ENCODE data around the gene RUNDC1.
"Not testable (repeated sequence)": the region's sequence is repeated elsewhere in the genome, so short reads cannot be mapped to it uniquely, and the experiment has no call there.

The RUNDC1 gene

GRCh38 chr17:42992872-42993271 is 12.5 kb downstream of the RUNDC1 start:
- DNase-seq = no peak

DNA sequence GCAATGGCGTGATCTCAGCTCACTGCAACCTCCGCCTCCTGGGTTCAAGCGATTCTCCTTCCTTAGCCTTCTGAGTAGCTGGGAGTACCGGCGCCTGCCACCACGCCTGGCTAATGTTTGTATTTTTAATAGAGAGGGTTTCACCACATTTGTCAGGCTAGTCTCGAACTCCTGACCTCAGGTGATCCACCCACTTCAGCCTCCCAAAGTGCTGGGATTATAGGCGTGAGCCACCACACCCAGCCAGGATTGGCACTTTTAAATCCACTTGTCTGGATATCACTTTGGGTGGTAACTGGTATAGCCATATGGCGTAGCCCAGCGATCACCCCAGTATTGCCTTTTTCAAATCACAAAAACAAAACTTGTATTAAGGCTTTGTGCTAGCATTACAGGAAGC is 13.5 kb downstream of the RUNDC1 start:
- not testable (repeated sequence) for DNase-seq

- DNase-seq = no peak
These were observed 17.1 kb downstream of the RUNDC1 start for GRCh38 chr17:42997390-42997983.

DNA sequence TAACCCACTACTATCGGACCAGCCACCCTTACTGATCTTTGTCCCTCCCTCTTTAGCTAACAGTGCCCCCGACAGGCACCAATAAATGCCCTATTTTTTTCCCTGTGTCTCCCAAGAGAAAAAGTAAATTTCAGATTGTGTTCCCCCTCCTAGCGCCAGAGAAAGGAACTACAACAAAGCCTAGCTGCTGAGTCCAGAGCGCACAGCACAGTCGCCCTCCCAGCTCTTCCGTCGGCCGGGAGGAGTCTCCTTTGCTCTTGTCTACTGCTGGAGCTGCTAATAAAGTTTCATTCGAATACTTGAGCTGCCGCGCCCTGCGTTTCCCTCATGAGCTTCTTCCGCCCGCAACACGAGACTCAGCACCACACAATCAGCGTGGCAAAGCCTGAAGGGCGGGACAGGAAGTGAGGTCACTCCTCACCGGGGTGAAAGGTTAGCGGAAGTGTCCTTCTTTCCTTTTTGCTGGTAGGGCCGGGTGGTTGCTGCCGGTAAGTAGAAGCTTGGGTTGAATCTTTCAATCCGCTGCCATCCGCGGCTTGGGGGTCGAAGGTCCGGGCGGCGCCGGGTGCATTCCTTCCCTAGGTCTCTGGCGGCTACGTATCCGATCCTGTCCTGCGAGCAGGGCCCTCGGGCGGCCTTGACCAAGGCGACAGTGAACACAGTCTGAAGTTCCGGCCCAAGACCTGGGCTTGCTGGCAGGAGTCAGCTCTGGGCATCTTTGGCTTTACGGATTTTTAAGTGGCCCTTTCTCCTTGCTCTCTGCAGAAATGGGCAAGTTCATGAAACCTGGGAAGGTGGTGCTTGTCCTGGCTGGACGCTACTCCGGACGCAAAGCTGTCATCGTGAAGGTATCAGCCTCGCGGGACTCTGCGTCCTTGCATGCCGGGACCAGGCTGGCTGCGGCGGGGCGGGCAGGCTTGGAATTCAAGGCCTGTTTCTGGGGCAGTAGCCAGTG is 17.9 kb downstream of the RUNDC1 start, which contains the start of gene RPL27:
TSS of gene RPL27 (plus strand) at position 436 of the 955 bp plus-strand sequence. CDS start at position 768, 332 bp downstream.
- peak; percentile 89 to 97 for DNase-seq

- DNase-seq = no peak
These were observed 18.7 kb downstream of the RUNDC1 start for GRCh38 chr17:42999003-42999525.

DNA sequence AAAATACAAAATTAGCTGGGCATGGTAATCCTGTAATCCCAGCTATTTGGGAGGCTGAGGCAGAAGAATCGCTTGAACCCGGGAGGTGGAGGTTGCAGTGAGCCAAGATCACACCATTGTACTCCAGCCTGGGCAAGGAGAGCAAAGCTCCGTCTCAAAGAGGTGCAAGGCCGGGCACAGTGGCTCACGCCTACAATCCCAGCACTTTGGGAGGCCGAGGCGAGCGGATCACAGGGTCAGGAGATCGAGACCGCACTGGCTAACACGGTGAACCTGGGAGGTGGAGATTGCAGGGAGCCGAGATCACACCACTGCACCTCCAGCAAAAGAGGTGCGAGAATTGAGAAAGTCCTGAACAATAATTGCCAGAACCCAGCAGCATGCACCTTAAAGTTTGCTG is 20.5 kb downstream of the RUNDC1 start:
- not testable (repeated sequence) for DNase-seq

DNA sequence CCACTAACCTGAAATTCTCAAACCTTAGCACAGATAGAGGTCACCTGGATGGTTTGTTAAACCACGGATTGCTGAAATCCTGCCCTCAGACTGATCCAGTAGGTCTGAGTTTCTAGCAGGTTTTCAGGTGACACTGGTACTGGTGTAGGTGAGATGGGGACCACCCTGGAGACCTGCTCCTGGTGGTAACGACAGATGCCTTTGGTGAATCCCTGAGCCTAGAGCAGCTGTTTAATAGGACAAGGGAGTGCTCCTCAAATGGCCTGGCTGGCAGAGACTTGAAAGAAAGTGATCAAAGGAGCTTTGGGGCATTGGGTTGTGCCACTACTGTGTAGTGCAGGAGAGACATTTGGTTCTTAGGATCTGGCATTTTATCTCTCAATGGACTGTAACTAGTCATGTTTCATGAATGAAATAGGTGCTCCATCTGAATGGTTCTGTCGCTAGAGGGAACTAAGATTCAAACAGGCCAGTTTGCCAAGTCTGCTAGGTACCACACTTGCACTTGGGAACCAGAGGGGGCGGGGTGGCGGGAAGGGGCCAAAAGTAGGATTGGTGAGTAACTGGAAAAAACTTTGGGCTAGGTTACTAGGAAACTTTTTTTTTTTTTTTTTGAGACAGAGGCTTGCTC is 23.3 kb downstream of the RUNDC1 start:
- no peak for DNase-seq

- no peak for DNase-seq
These were observed 26.5 kb downstream of the RUNDC1 start, which contains the start of gene IFI35 for GRCh38 chr17:43006639-43007551. Gene IFI35, plus strand, starts transcription at chr17:43006784. Its CDS starts 164 bp downstream, at chr17:43006948.

DNA sequence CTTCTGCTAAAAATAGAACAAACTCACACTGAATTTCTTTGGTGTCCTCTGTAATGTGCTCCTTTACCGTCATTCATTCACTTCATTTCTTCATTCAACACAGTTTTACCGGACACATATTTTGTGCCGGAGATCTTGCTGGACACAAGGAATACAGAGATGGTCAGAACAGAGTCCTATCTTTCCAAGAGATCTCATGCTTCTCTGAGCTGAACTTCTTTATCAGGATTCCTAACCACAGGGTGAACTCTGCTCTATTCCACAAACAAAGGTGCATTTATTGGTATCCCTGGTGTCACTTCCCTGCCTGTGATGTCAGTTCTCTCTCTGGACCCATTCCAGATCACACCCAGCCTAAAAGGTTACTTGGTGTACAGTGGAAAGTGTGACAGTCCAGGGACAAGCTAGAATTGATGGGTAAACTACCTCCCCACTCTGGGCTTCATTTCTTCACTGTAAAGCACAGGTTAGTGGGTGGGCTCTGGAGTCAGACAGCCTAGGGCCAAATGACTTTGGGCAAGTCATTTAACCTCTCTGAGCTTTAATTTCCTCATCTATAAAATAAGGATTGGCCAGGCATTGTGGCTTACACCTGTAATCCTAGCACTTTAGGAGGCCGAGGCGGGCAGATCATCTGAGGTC is 30.4 kb downstream of the RUNDC1 start:
- no peak for DNase-seq

GRCh38 chr17:43011728-43012472 is 31.5 kb downstream of the RUNDC1 start:
- DNase-seq = no peak

DNA sequence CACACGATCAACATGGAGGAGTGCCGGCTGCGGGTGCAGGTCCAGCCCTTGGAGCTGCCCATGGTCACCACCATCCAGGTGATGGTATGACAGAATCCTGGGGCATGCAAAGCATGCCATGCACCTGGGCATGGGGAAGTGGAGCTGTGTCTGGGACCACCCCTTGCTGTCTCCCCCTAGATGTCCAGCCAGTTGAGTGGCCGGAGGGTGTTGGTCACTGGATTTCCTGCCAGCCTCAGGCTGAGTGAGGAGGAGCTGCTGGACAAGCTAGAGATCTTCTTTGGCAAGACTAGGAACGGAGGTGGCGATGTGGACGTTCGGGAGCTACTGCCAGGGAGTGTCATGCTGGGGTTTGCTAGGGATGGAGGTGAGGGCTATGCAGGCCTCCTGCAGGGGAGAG is 32.9 kb downstream of the RUNDC1 start:
- DNase-seq = no peak

GRCh38 chr17:43014020-43014648 is 33.8 kb downstream of the RUNDC1 start:
- no peak for DNase-seq

GRCh38 chr17:43014649-43015542 is 34.5 kb downstream of the RUNDC1 start:
- DNase-seq = no peak

- no peak for DNase-seq
These were observed 35.2 kb downstream of the RUNDC1 start for GRCh38 chr17:43015579-43015978.

- no peak for DNase-seq
These were observed 35.9 kb downstream of the RUNDC1 start for GRCh38 chr17:43016216-43016615.

GRCh38 chr17:43018008-43018853 is 37.9 kb downstream of the RUNDC1 start:
- no peak for DNase-seq

DNA sequence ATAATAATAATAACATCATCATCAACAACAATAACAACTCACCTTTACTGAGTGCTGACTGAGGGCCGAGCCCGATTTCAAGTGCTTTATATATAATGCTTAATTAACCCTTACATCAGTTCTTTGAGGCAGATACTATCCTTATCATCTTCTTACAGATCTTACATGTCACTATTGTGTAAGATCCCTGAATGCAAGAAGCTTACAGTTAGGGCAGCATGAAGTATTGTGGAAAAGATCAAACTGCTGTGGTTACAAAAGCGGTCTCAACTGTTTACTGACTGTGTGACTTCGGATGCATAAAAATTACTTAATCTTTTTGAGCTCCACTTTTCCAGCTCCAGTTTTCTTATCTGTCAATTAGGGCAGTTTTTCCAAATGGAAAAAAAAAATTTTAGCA is 38.6 kb downstream of the RUNDC1 start:
- no peak for DNase-seq

DNA sequence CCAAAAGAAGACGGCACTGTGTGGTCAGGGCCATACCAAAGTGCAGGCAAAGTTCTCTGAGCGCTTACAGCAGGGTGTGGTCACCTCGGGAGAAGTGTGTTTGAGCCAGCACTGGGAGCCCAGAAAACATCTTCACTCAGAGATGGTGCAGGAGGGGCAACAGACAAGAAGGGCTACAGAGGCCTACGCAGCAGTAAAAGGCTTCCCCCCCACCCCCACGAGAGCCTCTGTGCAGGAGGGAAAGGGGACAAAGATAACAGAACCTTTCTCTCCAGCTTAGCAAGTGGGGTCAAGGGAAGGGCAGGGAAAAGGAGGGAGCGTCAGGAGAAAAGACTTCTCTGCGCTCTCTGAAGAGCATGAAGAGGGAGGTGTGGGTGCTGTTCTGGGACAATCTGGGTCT is 39.1 kb downstream of the RUNDC1 start:
- DNase-seq = no peak

All from cerebellar nuclear complex (tissue), 1 donor.